GF-D8 (cell line): ENCODE data around the gene RSPH10B.
"Not testable (repeated sequence)": the region's sequence is repeated elsewhere in the genome, so short reads cannot be mapped to it uniquely, and the experiment has no call there.

Experiments used
- DNase-seq: peaks from one replicate; lab custom pipeline; 2025; lab: John Stamatoyannopoulos, UW

RSPH10B gene

DNA sequence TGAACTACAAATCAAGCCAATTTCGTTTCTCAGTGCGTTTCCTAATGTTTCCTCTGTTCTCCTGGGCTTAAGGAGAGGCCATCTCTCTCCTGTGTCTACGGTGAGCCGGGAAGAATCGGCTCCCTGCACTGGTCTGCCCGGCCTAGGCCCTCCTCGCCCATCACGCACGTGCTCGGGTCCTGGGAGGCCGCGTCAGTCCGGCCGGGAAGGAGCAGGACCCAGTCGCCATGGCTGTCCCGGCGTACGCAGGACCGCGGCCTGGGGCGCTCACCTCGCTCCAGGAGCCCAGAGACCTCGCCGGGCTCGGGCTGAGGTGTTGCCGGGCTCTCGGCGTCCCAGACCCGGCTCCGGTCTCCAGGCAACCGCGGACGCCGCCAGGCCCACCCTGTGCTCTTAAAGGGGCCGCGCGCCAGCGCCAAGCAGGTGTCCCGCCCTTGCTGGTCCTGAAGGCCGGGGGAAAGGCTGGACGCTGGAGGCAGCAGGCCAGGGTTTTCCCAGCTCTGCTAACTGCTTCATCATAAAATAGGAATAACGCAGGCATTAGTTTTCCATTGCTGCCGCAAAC lies at the start of gene RSPH10B:
RSPH10B (minus strand) TSS at position 343 of the 565 bp plus-strand sequence. CDS start 3,573 bp downstream, outside the sequence.
- not testable (repeated sequence) for DNase-seq

DNA sequence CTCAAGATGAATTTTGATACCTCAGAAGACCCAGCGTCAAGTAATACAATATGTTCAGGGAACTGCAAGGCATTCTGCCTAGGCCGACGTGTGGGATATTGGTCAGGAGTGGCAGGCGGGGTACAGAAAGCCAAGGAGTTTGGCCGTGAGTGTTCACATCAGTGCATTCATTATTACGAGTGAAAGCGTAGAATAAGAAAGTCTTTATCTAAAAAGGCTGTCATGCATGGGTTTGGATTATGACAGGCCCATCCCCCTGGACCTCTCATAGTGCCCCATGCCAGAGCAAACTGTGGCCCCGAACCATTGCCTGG lies 46.1 kb upstream of the RSPH10B start:
- no peak for DNase-seq

DNA sequence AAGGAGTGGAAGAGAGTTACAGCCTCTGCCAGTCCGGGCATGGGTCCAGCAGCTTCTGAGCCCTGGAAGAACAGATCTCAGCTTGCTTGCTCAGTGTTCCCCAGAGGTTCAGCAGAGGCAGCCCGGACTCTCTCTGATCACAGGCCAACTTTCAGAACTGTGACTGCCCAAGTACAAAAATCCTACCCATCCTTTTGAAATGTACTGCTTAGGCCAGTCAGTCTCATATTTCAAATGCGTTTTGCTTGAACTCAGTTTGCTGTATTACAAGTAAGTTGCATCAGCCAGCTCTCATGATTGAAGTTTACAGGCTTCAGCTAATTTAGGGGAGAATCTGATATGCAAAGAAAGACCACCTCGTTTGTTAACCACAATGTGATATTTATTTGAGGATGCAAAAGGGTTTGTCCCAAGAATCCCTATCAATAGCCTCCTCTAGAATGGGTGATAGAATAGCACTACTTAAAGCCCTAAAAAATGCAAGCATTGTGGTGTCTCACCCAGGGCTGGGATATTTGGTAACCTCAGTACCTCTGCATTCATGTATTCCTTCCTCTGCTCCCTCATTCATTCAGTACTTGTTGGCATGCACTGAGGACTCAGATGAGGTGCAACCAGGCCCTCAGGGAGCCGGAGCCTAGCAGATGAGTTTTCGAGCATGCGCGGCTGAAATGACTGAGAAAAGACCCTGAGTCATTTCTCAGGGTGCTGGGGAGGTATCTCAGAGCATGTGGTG lies 45.6 kb upstream of the RSPH10B start:
- no peak for DNase-seq

DNA sequence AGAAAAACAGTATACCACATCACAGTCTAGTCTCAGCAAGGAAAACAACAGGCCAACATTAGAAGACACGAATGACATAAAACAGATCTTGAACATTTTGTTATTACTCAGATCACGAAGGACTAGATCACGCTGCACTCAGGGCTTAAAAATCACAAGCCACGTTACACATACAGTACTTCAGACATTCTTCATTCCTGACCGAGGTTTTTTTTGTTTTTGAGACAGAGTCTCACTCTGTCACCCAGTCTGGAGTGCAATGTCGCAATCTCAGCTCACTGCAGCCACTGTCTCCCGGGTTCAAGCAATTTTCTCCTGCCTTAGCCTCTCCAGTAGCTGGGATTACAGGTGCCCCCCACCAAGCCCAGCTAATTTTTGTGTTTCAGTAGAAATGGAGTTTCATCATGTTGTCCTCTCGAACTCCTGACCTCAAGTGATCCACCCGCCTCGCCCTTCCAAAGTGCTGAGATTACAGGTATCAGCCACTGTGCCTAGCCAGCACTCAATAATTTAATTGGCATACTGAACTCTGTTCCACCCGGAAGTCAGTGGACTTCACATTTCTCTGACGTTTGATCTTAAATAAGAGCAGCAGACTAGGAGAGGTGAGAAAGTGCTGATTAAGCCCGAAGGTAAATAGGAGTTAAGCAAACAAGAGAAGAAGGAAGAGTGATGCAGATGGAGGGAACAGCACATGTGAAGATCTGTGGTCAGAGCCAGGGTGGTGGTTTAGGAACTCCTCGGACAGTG lies 42.0 kb upstream of the RSPH10B start:
- DNase-seq, result no peak

DNA sequence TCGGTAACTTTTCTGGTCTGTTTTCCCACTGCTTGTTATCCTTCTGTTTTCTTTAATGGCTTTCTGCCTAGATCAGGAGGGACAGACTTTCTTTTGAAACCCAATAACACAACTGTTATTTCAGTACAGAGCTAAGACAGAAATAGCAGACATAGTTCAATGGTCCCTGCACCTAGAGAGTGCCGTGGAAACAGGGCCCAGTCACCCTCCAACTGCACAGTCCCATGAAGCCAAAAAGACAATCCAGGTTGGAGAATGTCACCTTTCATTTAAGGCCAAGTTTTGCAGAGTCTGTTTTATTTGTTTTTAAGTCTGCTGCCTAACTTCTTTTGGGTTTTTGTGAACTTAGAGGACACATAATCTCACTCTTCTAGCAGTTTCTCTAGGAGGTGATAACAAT lies 41.1 kb upstream of the RSPH10B start:
- DNase-seq, result no peak

DNA sequence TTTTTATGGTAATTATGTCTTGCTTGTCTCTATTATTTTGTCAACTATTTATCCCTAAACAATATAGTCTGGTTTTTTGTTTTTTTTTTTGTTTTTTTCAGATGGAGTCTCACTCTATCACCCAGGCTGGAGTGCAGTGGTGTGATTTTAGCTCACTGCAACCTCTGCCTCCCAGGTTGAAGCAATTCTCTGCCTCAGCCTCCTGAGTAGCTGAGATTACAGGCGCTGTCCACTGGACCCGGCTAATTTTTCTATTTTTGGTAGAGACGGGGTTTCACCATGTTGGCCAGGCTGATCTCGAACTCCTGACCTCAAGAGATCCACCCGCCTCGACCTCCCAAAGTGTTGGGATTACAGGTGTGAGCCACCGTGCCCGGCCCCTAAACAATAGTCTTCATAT lies 39.9 kb upstream of the RSPH10B start:
- not testable (repeated sequence) for DNase-seq

DNA sequence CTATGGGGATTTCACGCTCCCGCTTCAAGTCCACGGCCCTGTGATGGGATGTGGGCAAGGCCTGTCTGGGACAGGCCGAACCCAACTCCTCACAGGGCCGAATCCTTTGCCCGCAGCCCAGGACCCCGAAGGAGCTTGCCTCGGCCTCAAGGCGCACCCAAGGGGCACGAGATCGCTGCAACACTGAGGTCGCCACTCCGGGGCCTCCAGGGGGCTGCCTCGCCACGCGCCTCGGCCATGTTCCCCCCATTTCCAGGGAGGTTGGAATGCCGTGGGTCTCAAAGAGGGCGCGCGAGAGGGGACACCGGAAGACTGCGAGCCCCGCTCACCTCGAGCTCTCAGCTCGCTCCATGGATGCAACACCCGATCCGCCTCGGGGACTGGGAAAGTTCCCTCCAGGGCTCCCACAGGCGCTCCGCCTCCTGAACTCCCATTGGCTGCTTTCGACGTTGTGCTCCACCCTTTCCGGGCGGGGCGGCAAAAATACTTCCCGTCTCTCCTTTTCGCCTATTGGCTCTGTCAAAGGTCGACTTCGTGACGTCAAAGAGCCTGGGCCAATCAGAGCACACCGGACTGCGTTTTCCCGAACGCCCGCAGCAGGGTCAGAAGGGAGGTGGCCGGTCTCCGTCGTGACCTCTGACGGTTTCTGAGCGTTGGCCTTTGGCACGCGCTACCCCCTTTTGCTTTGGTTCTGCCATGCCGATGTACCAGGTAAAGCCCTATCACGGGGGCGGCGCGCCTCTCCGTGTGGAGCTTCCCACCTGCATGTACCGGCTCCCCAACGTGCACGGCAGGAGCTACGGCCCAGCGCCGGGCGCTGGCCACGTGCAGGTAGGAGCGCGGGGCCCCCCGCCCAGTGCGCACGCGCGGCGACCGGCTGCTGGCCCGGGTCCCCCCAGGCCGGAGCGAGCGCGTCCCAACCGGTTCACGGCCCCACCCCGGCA lies 38.5 kb upstream of the RSPH10B start, which contains the start of the genes AIMP2 and PMS2:
AIMP2 (plus strand) TSS at position 605 of the 944 bp plus-strand sequence; CDS start at position 697, 92 bp downstream.
PMS2 (minus strand) TSS at position 382 of the 944 bp plus-strand sequence; CDS start at position 352, 30 bp downstream.
- peak; percentile 99 for DNase-seq

DNA sequence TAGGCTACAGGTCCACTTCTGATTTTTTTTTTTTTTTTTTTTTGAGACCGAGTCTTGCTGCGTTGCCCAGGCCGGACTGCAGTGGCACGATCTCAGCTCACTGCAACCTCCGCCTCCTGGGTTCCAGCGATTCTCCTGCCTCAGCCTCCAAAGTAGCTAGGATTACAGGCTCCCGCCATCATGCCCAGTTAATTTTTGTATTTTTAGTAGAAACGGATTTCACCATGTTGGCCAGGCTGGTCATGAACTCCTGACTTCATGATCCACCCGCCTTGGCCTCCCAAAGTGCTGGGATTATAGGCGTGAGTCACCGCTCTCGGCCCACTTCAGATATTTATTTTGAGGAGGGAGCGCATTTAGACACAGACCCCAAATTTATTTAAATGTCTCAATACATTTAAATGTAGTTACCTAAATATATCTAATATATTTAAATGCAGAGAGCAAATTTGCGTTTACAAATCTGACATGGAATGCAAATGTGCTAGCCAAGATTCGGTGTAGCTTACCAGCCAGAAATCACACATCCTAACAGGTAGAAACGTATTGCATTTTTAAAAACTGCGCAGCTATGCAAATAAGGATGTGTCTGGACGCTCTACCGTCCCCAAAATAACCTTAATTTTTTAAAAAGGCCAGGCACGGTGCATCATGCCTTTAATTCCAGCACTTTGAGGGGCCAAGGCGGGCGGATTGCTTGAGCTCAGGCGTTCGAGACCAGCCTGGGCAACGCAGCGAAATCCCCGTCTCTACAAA lies 37.5 kb upstream of the RSPH10B start:
- not testable (repeated sequence) for DNase-seq

DNA sequence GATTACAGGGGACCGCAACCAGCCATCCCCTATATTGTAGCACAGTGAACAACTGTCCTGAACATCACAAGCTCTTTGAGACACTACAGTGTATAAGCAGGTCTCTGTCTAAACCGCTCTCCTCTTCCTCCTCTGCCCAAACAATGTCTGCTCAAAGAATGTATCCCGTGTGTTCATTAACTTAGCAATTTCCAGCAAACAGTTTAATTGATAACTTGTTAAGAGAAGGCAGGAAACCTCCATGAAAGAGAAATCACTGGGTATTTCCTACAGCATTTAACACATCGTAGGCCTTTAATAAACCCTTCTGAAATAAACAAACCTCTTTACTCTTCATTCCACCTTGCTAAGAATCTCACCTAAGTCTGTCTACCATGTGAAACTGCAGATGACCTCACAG lies 36.9 kb upstream of the RSPH10B start:
- no peak for DNase-seq

DNA sequence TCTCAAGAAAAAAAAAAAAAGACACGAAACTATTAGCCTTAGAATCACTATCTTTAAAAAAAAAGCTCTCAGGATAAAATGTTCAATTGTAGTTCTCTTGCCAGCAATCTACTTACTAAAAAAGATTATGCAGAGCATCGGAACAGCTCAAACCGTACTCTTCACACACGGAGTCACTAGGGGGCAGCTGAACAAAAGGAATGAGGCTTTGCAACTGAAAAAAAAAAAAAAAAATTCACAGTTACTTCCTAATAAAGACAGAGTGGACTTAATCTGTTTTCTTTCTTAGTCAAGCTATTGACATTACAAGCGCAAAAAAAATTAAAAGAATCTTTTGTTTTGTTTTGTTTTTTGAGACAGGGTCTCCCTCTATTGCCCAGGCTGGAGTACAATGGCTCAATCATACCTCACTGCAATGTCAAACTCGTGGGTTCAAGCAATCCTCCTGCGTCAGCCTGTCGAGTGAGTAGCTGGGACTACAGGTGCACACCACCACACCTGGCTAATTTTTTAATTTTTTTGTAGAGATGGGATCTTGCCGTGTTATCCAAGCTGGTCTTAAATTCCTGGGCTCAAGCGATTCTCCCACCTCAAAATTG lies 26.8 kb upstream of the RSPH10B start:
- DNase-seq, result peak; percentile 30

DNA sequence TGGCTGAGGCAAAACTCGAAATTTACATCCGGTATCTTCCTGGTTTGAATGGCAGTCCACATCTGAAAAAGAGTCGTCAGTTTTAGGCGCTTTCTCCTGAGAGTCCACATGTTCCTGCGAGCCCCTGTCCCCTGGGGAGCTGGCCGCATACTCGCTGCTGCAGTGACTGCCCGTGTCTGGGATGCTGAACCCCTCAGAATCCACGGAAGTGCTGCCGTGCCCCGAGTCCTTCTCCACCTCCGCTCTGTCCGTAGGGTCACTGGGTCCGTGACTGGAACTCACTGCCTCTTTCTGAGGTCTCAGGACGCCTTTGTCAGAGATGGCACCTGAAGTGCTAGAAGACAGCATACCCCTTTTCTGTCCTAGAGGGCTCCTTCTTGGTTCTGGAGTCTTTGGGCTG lies 16.6 kb upstream of the RSPH10B start:
- DNase-seq, result not testable (repeated sequence)

DNA sequence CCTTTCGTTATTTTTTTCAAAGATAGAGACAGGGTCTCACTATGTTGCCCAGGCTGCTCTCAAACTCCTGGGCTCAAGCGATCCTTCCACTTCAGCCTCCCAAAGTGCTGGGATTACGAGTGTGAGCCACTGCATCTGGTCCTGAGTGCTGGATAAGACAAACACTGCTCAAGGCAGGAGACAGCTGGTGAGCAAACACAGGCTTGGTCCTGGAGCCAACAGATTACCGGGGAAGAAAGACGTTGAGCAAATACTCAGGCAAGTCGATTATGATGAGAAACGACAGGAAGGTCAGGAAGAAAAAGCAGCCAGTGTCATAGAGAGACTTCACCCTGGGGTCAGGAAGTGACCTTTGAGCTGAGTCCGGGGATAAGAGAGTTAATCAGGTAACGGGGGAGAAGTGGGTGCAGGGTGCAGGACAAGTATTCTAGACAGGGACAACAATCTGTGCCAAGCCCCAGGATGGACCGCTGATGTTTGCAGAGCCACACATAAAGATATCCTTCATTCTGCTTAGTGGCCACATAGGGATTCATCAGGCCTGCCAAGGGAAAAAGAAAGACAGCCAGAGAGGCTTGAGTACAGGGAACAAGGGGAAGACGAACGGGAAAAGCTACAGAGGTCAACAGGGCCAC lies 9.3 kb upstream of the RSPH10B start:
- DNase-seq, result not testable (repeated sequence)

DNA sequence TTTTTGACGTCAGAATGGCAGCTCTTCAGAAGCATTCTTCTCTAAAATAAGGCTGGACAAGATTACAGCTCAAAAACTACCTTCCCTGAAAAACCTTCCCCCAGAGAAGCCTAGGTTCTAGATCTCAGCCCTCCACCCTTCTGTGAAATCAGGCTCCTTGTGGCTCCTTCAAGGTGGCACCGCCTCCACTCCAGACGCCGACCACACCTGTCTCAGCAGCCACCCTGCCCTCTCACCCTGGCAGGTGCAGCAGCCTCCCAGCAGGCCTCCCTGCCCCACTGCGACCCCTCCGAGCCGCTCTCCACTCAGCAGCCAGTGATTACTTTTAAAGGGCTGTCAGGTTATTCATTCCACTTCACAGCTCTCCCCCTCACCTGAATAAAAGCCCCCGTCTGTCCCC lies 3.1 kb upstream of the RSPH10B start:
- not testable (repeated sequence) for DNase-seq

DNA sequence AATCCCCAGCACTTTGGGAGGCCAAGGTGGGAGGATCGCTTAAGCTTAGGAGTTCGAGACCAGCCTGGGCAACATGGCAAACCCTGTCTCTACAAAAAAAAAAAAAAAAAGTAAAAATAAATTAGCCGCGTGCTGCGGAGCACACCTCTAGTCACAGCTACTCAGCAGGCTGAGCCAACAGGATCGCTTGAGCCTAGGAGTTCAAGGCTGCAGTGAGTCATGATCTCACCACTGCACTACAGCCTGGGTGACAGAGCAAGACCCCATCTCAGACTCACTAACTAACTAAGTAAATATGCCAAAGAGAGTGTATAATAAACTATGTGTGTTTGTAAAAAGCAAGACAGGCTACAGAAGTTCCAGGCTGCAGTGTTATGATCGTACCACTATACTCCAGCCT lies 6.7 kb downstream of the RSPH10B start:
- DNase-seq, result not testable (repeated sequence)

DNA sequence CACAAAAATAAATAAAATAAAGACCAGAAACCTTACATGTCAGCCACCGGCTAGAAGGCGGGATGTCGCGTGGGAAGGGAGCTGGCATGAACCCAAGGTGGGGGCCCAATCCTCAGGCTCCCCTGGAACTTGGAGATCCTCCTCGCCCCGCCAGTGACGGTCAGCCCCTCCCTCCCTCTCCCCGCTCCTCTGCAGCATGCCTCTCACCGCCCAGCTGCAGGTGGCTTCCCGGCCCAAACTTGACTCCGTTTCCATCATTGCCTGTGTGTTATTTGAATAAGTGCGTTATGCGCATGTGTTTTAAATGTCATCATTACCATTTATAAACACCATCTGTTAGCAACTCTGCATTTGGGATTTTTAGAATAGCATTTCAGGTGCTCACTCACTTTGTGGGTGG lies 7.3 kb downstream of the RSPH10B start:
- not testable (repeated sequence) for DNase-seq

DNA sequence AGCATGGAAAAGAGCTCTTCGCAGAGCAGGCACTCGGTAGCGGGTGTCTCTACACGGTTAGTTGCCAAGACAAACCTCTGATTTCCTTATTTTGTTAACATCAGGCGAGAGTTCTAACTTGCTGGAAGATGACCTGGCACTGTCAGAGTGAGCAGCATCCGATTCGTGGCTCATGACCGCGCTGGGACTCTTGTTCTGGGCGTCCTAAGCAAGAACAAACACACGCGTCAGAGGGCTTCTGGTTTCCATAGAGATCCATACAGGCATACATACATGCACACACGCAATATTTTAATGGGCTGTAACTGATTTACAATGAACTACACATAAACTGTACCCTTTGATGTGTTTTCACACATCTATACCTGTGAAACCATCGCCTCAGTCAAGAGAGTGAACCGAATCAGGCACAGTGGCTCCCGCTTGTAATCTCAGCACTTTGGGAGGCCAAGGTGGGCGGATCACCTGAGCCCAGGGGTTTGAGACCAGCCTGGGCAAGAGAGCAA lies 35.5 kb downstream of the RSPH10B start:
- not testable (repeated sequence) for DNase-seq

DNA sequence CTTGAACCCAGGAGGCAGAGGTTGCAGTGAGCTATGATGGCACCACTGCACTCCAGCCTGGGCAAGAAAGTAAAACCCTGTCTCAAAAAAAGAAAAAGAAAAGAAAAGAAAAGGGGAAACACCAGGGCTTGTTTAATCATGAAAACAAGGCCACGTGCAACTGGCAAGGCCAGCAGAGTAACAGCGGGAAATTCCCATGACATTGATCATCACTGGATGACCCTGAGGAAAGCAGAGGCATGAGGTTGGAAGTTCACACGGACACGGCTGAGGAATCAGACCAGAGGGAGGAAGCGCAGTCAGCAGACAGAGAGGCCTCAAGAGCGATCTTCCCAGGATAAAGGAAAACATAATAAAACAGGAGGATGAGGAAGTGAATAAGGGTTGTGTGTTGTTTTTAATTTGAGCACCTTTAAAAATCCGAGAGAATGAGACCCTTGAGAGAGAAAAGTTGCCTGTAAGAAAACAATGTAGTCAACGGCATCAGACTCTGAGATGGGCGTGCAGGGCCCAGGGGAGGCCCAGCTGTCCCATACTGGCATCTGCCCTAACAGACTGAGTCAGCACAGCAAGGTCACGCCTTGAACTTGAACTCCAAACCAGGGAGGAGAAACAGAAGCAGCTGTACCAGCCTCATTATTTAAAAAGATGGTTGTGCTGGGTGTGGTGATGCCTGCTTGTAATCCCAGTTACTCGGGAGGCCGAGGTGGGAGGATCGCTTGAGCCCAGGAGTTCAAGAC lies 38.4 kb downstream of the RSPH10B start:
- DNase-seq, result not testable (repeated sequence)

DNA sequence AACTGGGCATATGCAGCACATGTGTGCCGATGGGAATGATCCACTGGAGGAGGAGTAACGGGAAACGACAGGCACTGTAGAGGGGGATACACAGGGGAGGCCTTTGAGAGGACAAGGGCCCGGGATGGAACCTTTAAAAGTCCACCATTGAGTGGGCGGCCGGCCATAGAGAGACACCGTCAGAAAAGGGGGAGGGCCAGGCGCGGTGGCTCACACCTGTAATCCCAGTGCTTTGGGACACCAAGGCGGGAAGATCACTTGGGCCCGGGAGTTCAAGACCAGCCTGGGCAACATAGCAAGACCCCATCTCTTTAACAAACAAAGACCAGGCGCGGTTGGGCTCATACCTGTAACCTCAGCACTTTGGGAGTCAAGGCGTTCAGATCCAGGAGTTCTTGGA lies 39.2 kb downstream of the RSPH10B start:
- DNase-seq, result not testable (repeated sequence)

DNA sequence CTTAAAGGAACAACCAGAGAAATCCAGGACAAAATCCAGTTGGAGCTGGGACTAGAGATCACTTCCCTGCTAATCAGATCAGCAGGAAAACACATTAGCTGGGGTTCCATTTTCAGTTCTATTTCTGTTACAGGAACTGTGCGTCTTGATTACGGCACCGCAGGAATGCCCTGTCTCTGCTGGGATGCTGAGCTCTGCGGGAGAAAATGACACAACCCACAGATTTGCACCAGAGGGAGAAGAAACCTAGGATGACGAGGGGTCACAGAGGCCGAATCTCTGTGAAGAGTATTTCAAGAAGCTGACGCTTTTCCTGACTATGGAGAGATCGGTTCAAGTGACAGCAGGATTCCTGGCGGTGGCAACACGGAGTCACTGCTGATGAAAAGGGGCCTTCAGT lies 40.2 kb downstream of the RSPH10B start:
- DNase-seq, result not testable (repeated sequence)
